Hepatocyte (in vitro differentiated cells): ENCODE data around the gene SLC6A7.

Source experiments
- EZH2 ChIP-seq: fragments of 200-600 bp; sonication (generic); IDR thresholded peaks from 2 replicates; pipeline ENCODE4 v1.6.1; 2016; ENCODE audit warnings: antibody characterized with exemption, mild to moderate bottlenecking, borderline replicate concordance
- EZH2phosphoT487 ChIP-seq: fragments of 200-600 bp; sonication (generic); IDR thresholded peaks from one replicate; pipeline ENCODE4 v1.6.1; 2018; ENCODE audit warnings: antibody characterized with exemption, mild to moderate bottlenecking, low read depth, moderate library complexity; ENCODE audit not compliant: unreplicated experiment, severe bottlenecking
- TF ChIP-seq, protein P1 (sequence below): fragments of 200-600 bp; sonication (generic); IDR thresholded peaks from 2 replicates; pipeline ENCODE4 v1.5.1; 2016; ENCODE audit warnings: antibody characterized with exemption, mild to moderate bottlenecking; ENCODE audit not compliant: poor library complexity

GRCh38 chr5:150144879-150145278 is 45.0 kb upstream of the SLC6A7 start:
- TF ChIP-seq EZH2 (no peak), EZH2phosphoT487 (no peak)
- TF ChIP-seq, protein P1, sequence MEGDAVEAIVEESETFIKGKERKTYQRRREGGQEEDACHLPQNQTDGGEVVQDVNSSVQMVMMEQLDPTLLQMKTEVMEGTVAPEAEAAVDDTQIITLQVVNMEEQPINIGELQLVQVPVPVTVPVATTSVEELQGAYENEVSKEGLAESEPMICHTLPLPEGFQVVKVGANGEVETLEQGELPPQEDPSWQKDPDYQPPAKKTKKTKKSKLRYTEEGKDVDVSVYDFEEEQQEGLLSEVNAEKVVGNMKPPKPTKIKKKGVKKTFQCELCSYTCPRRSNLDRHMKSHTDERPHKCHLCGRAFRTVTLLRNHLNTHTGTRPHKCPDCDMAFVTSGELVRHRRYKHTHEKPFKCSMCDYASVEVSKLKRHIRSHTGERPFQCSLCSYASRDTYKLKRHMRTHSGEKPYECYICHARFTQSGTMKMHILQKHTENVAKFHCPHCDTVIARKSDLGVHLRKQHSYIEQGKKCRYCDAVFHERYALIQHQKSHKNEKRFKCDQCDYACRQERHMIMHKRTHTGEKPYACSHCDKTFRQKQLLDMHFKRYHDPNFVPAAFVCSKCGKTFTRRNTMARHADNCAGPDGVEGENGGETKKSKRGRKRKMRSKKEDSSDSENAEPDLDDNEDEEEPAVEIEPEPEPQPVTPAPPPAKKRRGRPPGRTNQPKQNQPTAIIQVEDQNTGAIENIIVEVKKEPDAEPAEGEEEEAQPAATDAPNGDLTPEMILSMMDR, result no peak
